Spleen (tissue), 7 donors: Measurements from ENCODE around the gene OR10A5.

ENCODE experiments used
- CTCF ChIP-seq, 11 experiments: fragments of 200-600 bp in 7 of 11; fragments of 450-650 bp in 4 of 11; sonication (generic) in 4 of 11; IDR thresholded peaks in 8 of 11; conservative IDR thresholded peaks in 3 of 11; 1 replicate in 7 of 11; 2 replicates in 4 of 11; pipeline versions ENCODE4 v1.4.0 to v1.8.0; 2016 to 2021; ENCODE audit warnings: antibody characterized with exemption in 11 of 11, inconsistent platforms in 4 of 11, mild to moderate bottlenecking in 1 of 11
- POLR2AphosphoS5 ChIP-seq, 3 donors: sonication (generic); formaldehyde crosslinking; IDR thresholded peaks; one replicate each; pipeline ENCODE4 v1.5.1; 2017; ENCODE audit warnings: antibody characterized with exemption in 3 of 3
- donor health status: DM: no; HTN: no; CAD: no; lungs with moderate emphysema.
- donor health status: DM: no; HTN: no; CAD: no.
- donor health status: DM: no; HTN: no; CAD: no.

GRCh38 chr11:6850526-6850925 is 5.0 kb downstream of the OR10A5 start:
- no peak for TF ChIP-seq CTCF (IDR thresholded peaks at IDR 0.05 in 8 of 11, conservative IDR thresholded peaks at IDR 0.05 in 3 of 11)
- no peak for TF ChIP-seq POLR2AphosphoS5 (IDR thresholded peaks at IDR 0.05)
